Activated B cell treated with CpG ODN at 0.5 μM for 24 hours (primary cell): ENCODE data around the gene SCO1. TPM values are rescaled to one million over a fixed set of nuclear protein-coding genes. Genes with fewer than 3 reads are reported as not detected.

Source experiments
- ATAC-seq: fragments of 200-7000 bp; cut with Tn5 transposase; one replicate; pipeline ENCODE4 v1.10.0; 2021; ENCODE audit warnings: low read depth, mild to moderate bottlenecking, moderate library complexity
- CTCF ChIA-PET: fragments of 350-600 bp; sonication (Branson Sonifier 250); formaldehyde crosslinking; loops from one replicate; lab custom pipeline; 2021; ENCODE audit warnings: antibody characterized with exemption; lab: Charles Lee
- POLR2A ChIA-PET: fragments of 350-600 bp; sonication (Branson Sonifier 250); formaldehyde crosslinking; loops from one replicate; lab custom pipeline; 2021; ENCODE audit warnings: antibody characterized with exemption; lab: Charles Lee
- DNase-seq: peaks from one replicate; pipeline ENCODE4 v3.0.0; 2022
- H3K27ac Mint-ChIP-seq: one replicate; pipeline ENCODE4 v1.8.0; 2020; ENCODE audit warnings: mixed read lengths
- H3K27me3 Mint-ChIP-seq: one replicate; pipeline ENCODE4 v1.8.0; 2021; ENCODE audit warnings: mixed read lengths
- H3K36me3 Mint-ChIP-seq: one replicate; pipeline ENCODE4 v1.8.0; 2021; ENCODE audit warnings: low read depth, mixed read lengths
- H3K4me1 Mint-ChIP-seq: one replicate; pipeline ENCODE4 v1.8.0; 2021; ENCODE audit warnings: mixed read lengths
- H3K4me3 Mint-ChIP-seq: one replicate; pipeline ENCODE4 v1.8.0; 2020; ENCODE audit warnings: mild to moderate bottlenecking, mixed read lengths
- H3K9me3 Mint-ChIP-seq: one replicate; pipeline ENCODE4 v1.8.0; 2020; ENCODE audit warnings: mixed read lengths
- intact Hi-C: fragments of 100-400 bp; cut with micrococcal nuclease; formaldehyde crosslinking; loops from one replicate; pipeline ENCODE4 v1.15.1; 2024
- total RNA-seq: library from RNA; stranded (reverse); gene quantifications from 2 replicates; pipeline ENCODE4 v1.2.3, GENCODE V29; 2022
- TF ChIP-seq, protein P1 (sequence below): fragments of 200-600 bp; IDR thresholded peaks from one replicate; pipeline ENCODE4 v1.8.0; 2022; ENCODE audit warnings: antibody characterized with exemption, mild to moderate bottlenecking

SCO1 gene
- total RNA-seq: 27.9 and 33.3 TPM in 2 replicates

DNA sequence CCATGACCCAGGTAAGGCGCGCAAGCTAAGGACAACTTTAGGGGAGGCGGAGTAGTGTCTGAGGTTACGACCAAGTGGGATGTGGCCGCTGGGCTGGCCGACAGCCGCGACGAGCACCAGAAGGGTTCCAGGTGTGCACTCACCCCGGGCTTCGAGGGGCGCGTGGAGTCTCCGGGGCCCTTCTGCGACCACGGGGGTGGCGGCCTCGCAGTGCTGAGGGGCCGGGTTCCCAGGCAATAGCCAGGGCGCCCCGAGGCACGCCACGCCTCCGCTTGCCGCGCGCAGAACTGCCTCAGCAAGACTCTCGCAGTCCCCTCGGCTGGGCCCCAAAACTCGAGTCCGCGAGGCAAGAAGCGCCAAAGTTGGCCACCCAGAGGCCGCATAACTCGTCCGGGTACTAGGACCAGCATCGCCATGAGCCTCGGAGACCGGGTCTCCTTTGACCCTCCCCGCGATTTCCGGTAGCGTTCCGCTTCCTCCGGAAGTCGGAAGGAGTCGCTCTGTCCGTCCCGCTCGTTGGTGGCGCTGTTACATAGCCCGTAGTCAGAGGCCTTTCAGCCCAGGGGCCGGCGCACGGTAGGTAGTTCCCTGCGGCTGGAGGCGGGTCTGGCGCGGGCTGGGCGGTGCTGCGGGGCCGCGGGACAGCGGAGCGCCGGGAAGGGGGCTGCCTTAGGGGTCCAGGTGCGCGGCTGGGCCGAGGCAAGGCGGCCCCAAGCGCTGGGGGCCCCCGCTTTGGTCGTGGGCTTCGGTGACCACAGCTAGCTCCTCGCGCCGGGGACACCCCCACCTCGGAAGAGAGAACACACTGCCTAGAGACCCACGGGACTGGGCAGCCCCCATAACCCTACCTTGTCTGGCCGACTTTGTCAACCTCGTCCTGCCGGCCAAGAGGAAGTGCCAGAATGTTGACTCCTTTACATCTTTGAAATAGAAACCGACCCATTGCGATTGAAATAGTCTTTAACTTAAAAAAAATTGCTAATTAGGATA lies at the start of gene SCO1, which contains the start of gene ADPRM:
TSS of gene SCO1 (minus strand) at position 442 of the 990 bp plus-strand sequence. CDS start at position 416, 26 bp downstream.
TSS of gene ADPRM (plus strand) at position 503 of the 990 bp plus-strand sequence. CDS start 7,333 bp downstream, outside the sequence.
- Mint-ChIP-seq H3K9me3 (no peaks in the 10 kb centered on the region), H3K27ac (peak within 1 kb of the TSS; percentile 92), H3K4me3 (peak within 1 kb of the TSS; percentile 92), H3K36me3 (peaks cover 38% of the 10 kb centered on the region), H3K4me1 (peaks cover 51% of the 10 kb centered on the region), H3K27me3 (no peaks in the 10 kb centered on the region)
- ATAC-seq (peak; percentile 97), DNase-seq (peak; percentile 85)
- intact Hi-C loops: loop anchor here (1.0 to 5.0 kb wide), 4 partner anchors 32 to 1300 kb away; partner anchors contain the start of gene ZNF18
- CTCF ChIA-PET: no interaction called here
- TF ChIP-seq, protein P1, sequence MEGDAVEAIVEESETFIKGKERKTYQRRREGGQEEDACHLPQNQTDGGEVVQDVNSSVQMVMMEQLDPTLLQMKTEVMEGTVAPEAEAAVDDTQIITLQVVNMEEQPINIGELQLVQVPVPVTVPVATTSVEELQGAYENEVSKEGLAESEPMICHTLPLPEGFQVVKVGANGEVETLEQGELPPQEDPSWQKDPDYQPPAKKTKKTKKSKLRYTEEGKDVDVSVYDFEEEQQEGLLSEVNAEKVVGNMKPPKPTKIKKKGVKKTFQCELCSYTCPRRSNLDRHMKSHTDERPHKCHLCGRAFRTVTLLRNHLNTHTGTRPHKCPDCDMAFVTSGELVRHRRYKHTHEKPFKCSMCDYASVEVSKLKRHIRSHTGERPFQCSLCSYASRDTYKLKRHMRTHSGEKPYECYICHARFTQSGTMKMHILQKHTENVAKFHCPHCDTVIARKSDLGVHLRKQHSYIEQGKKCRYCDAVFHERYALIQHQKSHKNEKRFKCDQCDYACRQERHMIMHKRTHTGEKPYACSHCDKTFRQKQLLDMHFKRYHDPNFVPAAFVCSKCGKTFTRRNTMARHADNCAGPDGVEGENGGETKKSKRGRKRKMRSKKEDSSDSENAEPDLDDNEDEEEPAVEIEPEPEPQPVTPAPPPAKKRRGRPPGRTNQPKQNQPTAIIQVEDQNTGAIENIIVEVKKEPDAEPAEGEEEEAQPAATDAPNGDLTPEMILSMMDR: no peak
- POLR2A ChIA-PET: interaction anchor here (0.5 to 0.6 kb wide), 5 partner anchors 11 to 655 kb away, joined by 3 to 8 read pairs (median 4); partner anchors contain the start of gene TMEM220

DNA sequence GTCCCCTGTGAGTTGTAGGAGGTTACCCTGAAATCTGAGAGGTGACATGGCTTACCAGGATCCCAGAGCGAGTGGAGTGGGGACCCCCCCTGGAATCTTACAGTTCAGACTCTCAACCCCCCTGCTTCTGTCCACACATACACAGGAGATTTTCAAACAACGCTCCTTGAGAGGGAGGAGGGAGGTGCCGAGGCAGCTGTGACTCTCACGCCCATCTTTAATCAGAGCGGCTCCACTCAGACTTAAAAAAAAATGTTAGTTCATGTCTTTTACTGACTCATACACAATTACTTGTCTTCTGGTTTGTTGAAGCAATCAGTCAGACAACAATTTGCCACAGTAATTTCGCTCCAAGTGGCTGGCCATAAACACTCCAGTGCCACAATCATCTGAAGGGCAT lies 47.9 kb upstream of the SCO1 start:
- intact Hi-C loops: no loop called here
- H3K4me3 Mint-ChIP-seq: no peak overlapping the region
- TF ChIP-seq, protein P1: no peak

DNA sequence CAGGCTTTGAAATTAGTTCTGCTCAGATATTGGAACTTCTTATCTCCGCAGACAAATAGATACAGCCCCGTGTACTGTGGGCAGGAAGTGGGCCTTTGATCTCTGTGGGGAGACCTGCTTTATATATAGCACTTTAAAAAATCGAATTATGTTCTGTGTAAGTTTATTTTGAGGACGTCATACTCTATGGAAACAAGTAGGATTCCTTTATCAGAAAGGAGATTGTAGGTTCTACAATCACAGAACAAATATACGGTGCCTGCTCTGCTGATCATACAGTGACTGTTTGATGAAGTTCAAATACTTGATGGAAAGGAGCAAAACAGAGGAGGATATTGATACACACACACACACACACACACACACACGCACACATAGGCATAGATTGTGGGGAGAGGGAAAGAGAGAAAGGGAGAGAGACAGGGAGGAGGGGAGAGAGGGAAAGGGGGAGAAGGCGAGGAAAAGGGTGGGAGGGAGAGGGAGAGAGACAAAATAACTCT lies 47.2 kb upstream of the SCO1 start:
- ChIA-PET POLR2A (no interaction called here), CTCF (no interaction called here)
- TF ChIP-seq, protein P1: no peak
- intact Hi-C loops: no loop called here
- H3K27ac Mint-ChIP-seq: no peak overlapping the region
- DNase-seq: no peak
- no peaks in the 10 kb centered on the region for H3K9me3 Mint-ChIP-seq
- no peaks in the 10 kb centered on the region for H3K4me1 Mint-ChIP-seq
- no peaks in the 10 kb centered on the region for H3K36me3 Mint-ChIP-seq
- H3K4me3 Mint-ChIP-seq: no peak overlapping the region
- peaks cover 3% of the 10 kb centered on the region for H3K27me3 Mint-ChIP-seq
- no peak for ATAC-seq

More for the DNA sequence above, 47.9 kb upstream of the SCO1 start:
- DNase-seq (no peak), ATAC-seq (no peak)
- H3K27me3 Mint-ChIP-seq: peaks cover 3% of the 10 kb centered on the region
- H3K4me1 Mint-ChIP-seq: no peaks in the 10 kb centered on the region
- no peaks in the 10 kb centered on the region for H3K36me3 Mint-ChIP-seq
- no peaks in the 10 kb centered on the region for H3K9me3 Mint-ChIP-seq
- H3K27ac Mint-ChIP-seq: no peak overlapping the region
- POLR2A ChIA-PET: no interaction called here
- CTCF ChIA-PET: no interaction called here

DNA sequence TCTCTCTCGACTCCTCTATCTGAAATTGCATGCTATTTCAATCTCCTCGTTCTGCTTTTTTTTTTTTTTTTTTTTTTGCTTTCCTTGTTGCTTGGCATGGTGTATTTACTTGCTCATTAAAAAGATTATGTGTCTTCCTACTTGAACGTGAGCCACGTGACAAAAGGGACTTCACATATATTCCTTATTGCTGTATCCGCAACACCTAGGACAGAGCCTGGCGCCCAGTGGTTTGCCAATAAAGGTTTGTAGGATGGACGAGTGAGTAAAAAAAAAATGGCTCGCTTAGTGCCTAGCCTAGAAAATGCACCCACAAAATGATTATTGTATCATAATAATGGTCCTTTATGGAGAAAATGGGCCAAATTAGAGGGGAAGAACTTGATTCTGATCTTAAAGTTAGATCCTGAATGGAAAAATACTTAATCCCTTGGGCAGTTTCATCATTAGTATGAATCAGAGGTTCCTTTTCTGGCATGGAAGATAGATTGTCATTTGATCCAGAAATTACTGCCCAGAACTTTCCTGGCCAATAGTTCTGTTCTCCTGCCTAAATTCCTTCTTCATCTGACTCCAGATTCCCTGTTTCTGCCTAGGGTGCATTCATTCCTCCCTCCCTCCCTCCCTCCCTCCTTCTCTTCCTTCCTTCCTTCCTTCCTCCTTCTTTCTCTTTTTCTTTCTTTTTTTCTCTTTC lies 46.1 kb upstream of the SCO1 start:
- Mint-ChIP-seq H3K9me3 (no peaks in the 10 kb centered on the region), H3K36me3 (no peaks in the 10 kb centered on the region), H3K27me3 (peaks cover 7% of the 10 kb centered on the region), H3K27ac (no peak overlapping the region), H3K4me1 (no peaks in the 10 kb centered on the region), H3K4me3 (no peak overlapping the region)
- ChIA-PET CTCF (no interaction called here), POLR2A (no interaction called here)
- ATAC-seq (no peak), DNase-seq (no peak)
- intact Hi-C loops: no loop called here
- TF ChIP-seq, protein P1: no peak
